TTC549 (cell line): ENCODE measurements around the gene ABCA1.
"Not testable (repeated sequence)": the region's sequence is repeated elsewhere in the genome, so short reads cannot be mapped to it uniquely, and the experiment has no call there.

Experiments used
- FAIRE-seq: peaks from 2 replicates; lab custom pipeline; 2012; peaks lifted over from hg19 to GRCh38; lab: Jason Lieb, UNC

ABCA1 gene

GRCh38 chr9:104903609-104904008 lies 24.3 kb downstream of the ABCA1 start:
- FAIRE-seq: no peak

GRCh38 chr9:104900871-104901270 lies 27.1 kb downstream of the ABCA1 start:
- FAIRE-seq: no peak

DNA sequence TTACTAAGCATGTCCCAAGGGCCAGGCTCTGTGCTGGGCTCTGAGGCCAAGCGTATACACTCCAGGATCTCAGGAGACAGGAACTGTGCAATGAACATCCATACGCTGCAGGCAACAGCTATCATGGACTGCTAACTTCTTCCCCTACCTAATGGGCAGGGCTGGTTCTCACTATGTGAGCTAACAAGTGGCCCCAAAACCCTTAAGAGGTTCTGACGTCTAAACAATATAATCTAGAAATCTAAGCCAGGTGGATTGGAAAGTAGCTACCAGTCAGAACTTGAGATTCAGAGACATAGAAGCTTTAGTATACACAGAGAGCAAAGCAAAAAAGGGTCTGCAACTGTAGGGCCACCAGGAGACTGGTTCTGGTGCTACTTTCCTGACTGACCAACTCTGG lies 27.6 kb downstream of the ABCA1 start:
- FAIRE-seq: no peak

- no peak for FAIRE-seq
Measured at GRCh38 chr9:104899759-104900247, 28.2 kb downstream of the ABCA1 start.

GRCh38 chr9:104898376-104898775 lies 29.6 kb downstream of the ABCA1 start:
- FAIRE-seq: not testable (repeated sequence)

DNA sequence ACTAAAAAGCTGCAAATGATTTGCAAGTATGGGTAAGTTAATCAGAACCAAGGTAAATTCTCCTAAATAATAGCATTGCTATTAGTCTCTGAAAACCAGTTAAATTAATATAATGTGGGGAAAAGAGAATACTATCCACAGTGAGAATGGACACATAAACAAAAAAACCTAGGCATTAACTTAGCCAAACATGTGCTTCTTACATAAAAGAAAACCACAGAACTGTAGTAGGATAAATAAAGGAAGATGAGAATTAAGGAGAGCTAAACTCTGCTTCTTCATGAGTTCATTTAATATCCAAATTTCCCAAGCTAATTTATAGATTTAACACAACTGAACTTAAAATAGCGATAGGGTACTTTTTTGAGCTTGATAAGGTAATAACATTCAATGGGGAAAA lies 31.8 kb downstream of the ABCA1 start:
- FAIRE-seq: no peak

DNA sequence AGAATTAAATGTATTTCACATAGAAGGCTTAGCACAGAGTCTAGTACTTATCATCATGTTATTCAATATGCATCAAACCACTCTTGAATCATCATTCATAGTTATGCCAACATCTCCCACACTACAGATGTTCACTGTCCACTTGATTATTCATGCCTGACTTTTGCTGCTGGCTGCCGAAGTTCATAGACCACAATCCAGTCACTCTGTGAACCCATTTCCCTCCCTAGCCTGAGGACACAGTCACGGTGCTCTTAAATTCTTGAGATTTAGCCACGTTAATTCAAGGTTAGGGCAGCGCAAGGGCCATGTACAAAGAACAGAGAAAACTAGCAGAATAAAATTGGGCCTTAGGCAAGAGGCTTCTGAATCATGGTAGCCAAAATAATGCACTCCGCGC lies 32.4 kb downstream of the ABCA1 start:
- FAIRE-seq: no peak

DNA sequence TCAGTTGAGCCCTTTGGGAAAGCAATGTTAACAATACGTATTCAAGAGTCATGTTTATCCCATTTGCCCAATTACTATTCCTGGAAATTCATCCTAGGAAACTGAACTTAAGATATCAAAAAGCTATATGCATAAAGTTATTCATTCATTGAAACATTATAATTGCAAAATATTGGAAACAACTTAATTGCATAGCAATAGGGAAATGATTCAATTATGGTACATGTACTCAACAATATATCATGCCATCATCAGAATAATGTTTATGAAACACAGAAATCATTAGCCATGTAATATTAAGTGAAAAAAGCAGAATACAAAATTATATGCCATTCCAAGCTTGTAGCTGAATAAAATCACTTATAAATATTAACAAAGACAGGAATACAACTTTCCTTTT lies 35.3 kb downstream of the ABCA1 start:
- no peak for FAIRE-seq

DNA sequence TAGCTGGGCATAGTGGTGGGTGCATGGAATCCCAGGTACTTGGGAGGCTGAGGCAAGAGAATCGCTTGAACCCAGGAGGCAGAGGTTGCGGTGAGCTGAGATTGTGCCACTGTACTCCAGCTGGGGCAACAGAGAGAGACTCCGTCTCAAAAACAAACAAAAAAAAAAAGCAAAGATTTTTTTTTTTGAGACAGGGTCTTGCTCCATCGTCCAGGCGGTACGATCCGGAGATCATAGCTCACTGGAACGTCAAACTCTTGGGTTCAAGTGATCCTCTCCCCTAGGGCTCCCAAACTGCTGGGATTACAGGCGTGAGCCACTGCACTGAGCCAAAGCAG lies 37.6 kb downstream of the ABCA1 start:
- FAIRE-seq: no peak

GRCh38 chr9:104885818-104886709 lies 41.9 kb downstream of the ABCA1 start:
- no peak for FAIRE-seq

- no peak for FAIRE-seq
Measured at GRCh38 chr9:104883169-104883568, 44.8 kb downstream of the ABCA1 start.

DNA sequence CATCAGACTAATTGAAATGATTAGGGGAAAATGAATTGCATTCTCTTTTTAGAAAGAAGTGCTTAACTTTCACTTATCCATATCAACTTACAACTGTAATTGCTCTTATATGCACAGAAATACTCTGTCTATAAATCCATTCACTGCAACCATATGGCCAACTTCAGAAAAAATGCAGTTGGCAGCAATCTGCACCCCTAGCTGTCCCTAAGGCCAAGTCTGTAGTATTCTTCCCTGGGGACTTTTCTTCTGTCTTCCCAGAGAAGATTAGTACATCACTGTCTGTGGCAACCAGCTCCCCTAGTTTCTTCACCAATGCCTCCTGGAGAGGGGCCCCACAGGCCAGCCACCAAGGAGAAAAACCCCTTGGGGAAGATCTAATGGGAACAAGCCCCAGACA lies 45.4 kb downstream of the ABCA1 start:
- FAIRE-seq: no peak

GRCh38 chr9:104882086-104882485 lies 45.9 kb downstream of the ABCA1 start:
- FAIRE-seq: no peak

DNA sequence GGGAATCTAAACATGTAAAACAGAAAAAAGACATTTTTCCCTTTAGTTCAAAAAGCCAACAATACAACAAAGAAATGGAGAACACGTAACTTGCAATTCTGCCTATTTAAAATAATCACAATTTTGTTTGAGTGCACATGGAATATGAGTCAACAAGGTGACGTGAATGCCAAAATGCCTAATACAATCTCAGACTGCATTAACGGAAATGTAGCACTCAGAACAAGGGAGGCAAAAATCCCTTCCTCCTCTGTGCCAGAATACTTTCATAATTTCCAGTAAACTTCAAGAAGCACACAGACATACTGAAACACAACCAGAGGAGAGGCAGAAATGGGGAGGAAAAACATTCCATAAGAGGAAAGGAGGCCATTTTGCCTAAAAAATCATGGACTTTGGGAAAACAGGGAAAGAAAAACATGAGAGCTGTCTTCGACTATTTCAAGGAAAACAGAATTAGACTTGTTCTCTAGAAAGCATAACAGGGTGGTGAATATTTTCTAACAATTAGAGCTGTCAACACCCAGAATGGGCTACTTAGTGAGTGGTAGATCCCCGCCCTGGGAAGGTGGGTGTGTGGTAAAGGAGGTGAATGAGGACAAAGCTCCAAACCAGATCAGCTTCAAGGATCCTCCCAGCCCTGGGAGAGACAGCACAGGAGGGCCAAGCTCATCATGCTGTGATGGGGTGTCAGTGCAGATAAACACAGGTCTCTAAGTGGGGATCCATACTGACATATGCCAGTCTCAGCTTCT lies 48.2 kb downstream of the ABCA1 start:
- FAIRE-seq: no peak

DNA sequence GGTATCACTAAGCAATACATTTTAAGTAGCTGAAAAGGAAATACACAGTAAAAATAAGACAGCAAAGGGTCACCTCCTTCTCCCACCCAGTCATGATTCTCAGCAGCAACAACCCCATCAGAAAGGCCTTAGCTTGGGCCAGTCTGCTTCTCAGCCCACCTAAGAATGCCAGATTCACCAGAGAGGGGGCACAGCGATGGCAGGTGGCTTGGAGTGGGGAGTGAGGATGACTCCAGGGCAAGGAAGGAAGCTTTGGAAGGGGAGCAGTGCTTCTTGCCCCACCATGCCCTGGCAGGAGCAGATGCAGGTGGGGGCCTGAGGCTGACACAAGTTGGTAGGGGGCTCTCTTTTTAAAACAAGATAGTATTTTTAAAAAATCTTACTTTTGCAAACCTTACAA lies 51.4 kb downstream of the ABCA1 start:
- no peak for FAIRE-seq

DNA sequence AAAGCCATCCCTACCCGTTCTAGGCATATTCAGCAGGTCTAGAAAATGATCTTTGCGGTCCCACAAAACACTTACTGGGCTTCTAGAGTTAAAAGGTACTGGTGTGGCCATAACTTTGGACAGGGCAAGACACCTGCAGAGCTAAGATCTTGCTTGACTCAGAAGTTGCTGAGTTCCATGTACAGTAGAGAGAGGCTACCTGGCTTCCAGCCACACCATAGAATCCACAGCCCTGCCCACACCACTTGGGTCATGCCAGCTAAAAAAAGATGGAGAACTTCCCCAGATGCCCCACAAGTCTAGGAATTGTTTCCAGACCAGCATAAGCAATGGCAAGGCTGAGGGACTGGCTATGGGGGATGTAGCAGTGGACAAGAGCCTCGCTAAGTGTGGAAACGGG lies 52.1 kb downstream of the ABCA1 start:
- FAIRE-seq: no peak

GRCh38 chr9:104875320-104875719 lies 52.6 kb downstream of the ABCA1 start:
- FAIRE-seq: no peak

DNA sequence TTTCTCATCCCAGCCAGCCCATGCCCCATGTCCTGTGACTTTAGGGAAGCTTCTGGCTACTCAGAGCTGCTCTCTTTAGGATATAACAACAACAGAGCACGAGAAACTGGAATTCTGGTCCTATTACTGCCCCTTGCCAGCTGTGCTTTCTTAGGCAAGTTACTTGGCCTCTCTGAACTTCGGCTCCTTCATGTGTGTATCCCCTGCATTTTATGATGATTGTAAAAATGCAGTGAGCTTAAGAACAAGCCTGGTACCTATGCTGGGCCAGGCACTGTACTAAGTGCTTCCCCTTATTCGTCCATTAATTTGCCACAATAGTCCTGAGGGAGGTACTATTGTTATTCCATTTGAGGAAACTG lies 54.5 kb downstream of the ABCA1 start:
- FAIRE-seq: no peak

DNA sequence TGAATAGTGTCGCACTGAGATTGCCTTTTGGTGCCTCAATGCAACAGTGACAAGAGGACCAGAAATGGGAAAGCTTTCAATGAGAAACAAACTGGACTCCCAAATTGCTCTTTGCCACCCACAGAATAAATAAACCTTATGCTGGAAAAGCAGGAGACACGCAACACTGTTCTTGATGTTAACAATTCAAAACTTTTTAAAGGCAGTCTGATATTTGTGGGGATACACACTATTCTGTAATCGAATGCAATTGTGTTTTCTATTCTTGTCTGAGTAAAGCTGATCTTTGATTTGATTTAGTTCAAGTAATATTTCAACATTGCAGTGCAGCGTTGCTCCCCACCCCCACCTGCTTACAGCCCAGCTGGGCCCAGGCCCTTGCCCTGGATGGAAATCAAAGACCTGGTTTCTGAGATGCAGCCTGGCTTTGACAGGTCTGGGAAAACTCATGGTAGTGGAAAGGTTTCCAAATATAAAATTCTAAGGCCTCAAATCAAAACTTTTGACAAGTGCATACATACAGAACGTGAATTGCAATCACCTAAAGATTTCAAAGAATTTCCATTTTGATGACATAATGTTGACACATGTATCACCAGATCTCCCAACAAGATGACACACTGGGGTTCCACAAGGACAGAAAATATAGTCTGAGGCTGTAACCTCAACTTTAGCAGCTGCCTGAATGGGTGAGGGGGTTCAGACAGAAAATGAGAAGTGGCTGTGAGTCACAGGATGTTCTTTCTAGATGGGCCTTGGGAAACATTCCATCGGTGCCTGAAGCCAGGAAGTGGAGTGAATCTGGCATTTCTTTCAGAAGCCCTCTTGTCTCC lies 55.1 kb downstream of the ABCA1 start:
- no peak for FAIRE-seq

GRCh38 chr9:104871961-104872527 lies 55.9 kb downstream of the ABCA1 start:
- no peak for FAIRE-seq

DNA sequence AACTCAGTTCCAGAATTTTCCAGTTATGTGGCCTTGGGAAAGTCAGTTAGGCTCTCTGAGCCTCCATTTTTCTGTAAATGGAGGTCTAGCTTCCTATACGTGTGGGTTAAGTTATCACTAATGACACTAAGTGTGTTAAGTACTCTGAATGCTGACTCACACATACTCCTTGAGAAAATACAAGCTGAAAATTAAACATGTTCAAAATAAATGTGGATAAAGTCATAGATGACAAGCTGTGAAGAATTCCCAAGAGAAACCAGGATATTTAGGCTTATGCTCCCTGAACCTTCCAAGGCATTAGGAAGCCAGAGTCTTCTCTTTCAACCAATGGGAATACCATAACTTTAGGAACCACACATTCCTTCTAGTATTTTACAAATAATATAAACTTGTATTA lies 58.1 kb downstream of the ABCA1 start:
- FAIRE-seq: no peak

- FAIRE-seq: no peak
Measured at GRCh38 chr9:104868687-104869404, 59.1 kb downstream of the ABCA1 start.
